ENCODE measurements around the gene VAPA. TPM values are rescaled to one million over a fixed set of nuclear protein-coding genes. Genes with fewer than 3 reads are reported as not detected.

Gene VAPA
- total RNA-seq, 3 donors from 2014 or later: 240 to 333 (median 273) TPM

DNA sequence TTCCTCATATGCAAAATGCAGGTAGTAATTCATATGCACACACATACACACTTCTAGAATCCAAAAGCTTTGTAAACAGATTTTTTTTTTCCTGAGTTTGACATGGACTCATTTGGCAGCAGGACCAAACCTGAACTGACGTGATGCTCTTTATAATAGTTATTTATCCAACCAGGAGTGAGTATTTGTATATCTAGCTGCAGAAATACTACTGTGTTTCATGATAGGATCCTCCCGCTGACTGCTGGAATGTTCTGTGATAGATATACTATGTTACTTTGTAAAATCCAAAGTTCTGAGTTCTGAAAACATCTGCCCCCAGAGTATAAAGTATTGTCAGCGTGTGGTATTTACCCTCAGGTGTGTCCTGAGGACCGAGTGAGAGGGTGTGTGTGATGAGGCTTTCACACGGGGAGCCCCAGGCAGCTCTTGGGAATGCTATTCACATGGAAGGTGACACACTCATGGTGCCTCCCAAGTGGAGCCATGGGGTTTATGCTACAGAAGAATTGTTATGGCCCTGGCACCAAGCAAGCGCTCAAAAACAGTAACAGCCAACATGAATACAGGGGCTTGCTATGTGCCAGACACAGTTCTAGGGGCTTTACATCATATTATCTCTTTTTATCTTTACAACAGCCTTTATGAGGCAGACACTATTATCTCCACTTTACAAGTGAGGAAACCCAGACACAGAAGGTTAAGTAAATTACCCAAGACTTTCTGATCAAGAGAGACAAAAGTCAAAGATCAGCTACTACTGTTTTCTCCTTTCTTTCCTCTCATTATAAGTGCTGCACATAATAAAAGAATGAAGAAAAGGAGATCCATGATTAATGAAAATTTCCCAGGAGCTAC is 44.7 kb upstream of the VAPA start:
- intact Hi-C loops (cut with DNase I, micrococcal nuclease): no loop called here
- Histone ChIP-seq H3K36me3 (ENCODE audit: low read depth) (no peaks in the 10 kb centered on the region), H3K4me3 (no peak overlapping the region), H3K4me1 (ENCODE audit: low read depth) (peaks cover 17% of the 10 kb centered on the region), H3K9me3 (peaks cover 6% of the 10 kb centered on the region)
- ATAC-seq (peak; percentile 64), DNase-seq (peak in 2 of 3 donors; percentile 41 to 46)
- TF ChIP-seq, protein P1, sequence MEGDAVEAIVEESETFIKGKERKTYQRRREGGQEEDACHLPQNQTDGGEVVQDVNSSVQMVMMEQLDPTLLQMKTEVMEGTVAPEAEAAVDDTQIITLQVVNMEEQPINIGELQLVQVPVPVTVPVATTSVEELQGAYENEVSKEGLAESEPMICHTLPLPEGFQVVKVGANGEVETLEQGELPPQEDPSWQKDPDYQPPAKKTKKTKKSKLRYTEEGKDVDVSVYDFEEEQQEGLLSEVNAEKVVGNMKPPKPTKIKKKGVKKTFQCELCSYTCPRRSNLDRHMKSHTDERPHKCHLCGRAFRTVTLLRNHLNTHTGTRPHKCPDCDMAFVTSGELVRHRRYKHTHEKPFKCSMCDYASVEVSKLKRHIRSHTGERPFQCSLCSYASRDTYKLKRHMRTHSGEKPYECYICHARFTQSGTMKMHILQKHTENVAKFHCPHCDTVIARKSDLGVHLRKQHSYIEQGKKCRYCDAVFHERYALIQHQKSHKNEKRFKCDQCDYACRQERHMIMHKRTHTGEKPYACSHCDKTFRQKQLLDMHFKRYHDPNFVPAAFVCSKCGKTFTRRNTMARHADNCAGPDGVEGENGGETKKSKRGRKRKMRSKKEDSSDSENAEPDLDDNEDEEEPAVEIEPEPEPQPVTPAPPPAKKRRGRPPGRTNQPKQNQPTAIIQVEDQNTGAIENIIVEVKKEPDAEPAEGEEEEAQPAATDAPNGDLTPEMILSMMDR (IDR thresholded peaks at IDR 0.05): no peak

- H3K4me3 ChIP-seq: no peak overlapping the region
- TF ChIP-seq, protein P1 (IDR thresholded peaks at IDR 0.05): no peak
These were observed 43.9 kb upstream of the VAPA start for GRCh38 chr18:9869715-9870430.

DNA sequence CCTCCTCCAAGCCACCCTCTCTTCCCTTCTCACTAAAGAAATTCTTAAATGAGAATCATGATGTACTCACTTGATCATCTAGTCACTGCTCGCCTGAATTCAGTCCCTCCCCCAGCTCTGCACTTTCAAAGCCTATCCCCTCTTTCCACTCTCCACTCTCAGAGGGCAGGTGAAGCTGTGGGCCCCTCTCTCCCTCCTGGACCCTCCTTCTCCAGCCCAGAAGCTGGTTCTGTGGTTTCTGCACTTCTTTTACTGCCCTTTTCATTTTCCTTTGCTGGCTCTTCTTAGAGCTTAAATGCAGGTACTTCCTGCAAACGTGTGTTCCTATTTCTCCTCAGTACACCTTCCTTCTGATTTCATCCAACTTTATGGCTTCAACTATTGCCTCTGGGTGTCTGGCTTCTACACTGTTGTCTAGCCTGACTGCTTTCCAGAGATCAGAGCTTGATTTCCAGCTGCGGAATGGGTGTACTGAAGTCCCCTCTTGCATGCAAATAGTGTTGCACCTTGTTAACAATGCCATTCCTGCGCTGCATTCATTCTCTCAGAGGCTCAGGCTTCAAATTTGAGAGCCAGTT is 43.3 kb upstream of the VAPA start:
- DNase-seq: no peak
- TF ChIP-seq, protein P1 (IDR thresholded peaks at IDR 0.05): no peak
- Histone ChIP-seq H3K36me3 (ENCODE audit: low read depth) (no peaks in the 10 kb centered on the region), H3K4me3 (no peak overlapping the region), H3K4me1 (ENCODE audit: low read depth) (peaks cover 17% of the 10 kb centered on the region), H3K9me3 (peaks cover 2% of the 10 kb centered on the region)
- intact Hi-C loops (cut with DNase I, micrococcal nuclease): no loop called here
- ATAC-seq: peak; percentile 42

More at GRCh38 chr18:9869715-9870430, 43.9 kb upstream of the VAPA start:
- Histone ChIP-seq H3K9me3 (peaks cover 6% of the 10 kb centered on the region), H3K4me1 (ENCODE audit: low read depth) (peaks cover 17% of the 10 kb centered on the region), H3K36me3 (ENCODE audit: low read depth) (no peaks in the 10 kb centered on the region)
- no peak for DNase-seq
- intact Hi-C loops (cut with DNase I, micrococcal nuclease): no loop called here
- ATAC-seq: peak; percentile 54

DNA sequence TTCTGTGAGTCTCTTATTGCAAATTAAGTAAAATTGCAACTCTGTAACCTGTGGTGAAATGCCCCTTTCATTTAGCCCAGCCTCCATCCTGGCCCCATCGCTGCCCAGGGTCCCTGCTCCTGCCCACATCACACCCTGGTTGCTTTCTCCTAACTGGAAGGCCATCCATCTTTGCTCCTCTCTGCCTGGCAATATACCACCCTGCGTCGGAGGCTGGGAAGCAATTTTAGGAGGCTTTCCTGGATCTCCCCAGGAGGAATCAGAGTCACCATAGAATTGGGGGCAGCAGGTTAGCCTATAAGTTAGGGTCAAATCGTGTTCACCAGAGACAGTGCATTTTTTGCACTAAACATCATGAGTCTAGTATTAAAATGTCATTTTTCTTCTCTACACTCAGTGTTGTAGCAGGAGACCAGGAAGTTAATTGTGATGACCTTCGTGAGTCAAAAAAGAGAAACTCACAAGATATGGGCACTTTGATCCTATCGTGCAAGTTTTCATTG is 42.5 kb upstream of the VAPA start:
- intact Hi-C loops (cut with DNase I, micrococcal nuclease): no loop called here
- no peak for DNase-seq
- TF ChIP-seq, protein P1 (IDR thresholded peaks at IDR 0.05): no peak
- H3K36me3 ChIP-seq (ENCODE audit: low read depth): no peaks in the 10 kb centered on the region
- no peaks in the 10 kb centered on the region for H3K9me3 ChIP-seq
- peaks cover 17% of the 10 kb centered on the region for H3K4me1 ChIP-seq (ENCODE audit: low read depth)
- ATAC-seq: no peak
- no peak overlapping the region for H3K4me3 ChIP-seq

DNA sequence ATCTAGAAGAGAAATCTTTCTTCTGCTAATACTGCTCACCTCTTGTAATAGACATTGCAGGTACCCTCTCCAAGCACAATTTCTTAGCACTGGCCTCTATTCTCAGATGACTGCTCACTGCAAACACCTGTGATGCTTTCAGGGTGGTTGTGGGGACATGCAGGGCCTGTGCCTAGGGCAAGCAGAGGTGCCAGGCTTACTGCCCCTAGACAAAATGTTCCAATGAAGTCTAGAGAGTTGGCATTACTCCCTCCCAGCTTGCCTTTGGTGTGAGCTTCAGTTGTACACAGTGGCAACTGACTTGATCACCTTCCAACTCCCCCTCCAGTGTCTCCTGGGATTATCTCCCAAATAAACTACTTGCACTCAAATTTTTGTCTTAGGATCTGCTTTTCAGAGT is 41.0 kb upstream of the VAPA start:
- TF ChIP-seq, protein P1 (IDR thresholded peaks at IDR 0.05): no peak
- intact Hi-C loops (cut with DNase I, micrococcal nuclease): no loop called here
- ATAC-seq (no peak), DNase-seq (no peak)
- peaks cover 17% of the 10 kb centered on the region for H3K4me1 ChIP-seq (ENCODE audit: low read depth)
- no peak overlapping the region for H3K4me3 ChIP-seq
- H3K9me3 ChIP-seq: no peaks in the 10 kb centered on the region
- H3K36me3 ChIP-seq (ENCODE audit: low read depth): no peaks in the 10 kb centered on the region

Measured in mucosa of descending colon (tissue), 3 donors.